IPS-18a (cell line): ENCODE measurements around the gene ONECUT3.
A peak's percentile ranks its signal among the peaks of the same experiment; 100 is the strongest.

Source experiments
- H3K27ac ChIP-seq: one replicate; pipeline ENCODE4 v1.5.1; 2013; ENCODE audit warnings: low read length
- H3K27me3 ChIP-seq: one replicate; pipeline ENCODE4 v1.6.1; 2013; ENCODE audit warnings: mild to moderate bottlenecking, low read length; ENCODE audit not compliant: control insufficient read depth, insufficient read depth
- H3K36me3 ChIP-seq: one replicate; pipeline ENCODE4 v1.6.1; 2013; ENCODE audit warnings: low read depth, low read length; ENCODE audit not compliant: control insufficient read depth
- H3K4me1 ChIP-seq: one replicate; pipeline ENCODE4 v1.6.1; 2013; ENCODE audit warnings: low read depth, low read length; ENCODE audit not compliant: control insufficient read depth
- H3K4me3 ChIP-seq: one replicate; pipeline ENCODE4 v1.5.1; 2013; ENCODE audit warnings: low read length
- H3K9ac ChIP-seq: one replicate; pipeline ENCODE4 v1.6.1; 2013; ENCODE audit warnings: mild to moderate bottlenecking, low read length, moderate library complexity
- H3K9me3 ChIP-seq: one replicate; pipeline ENCODE4 v1.6.1; 2013; ENCODE audit warnings: low read depth, low read length; ENCODE audit not compliant: control insufficient read depth

ONECUT3 gene

DNA sequence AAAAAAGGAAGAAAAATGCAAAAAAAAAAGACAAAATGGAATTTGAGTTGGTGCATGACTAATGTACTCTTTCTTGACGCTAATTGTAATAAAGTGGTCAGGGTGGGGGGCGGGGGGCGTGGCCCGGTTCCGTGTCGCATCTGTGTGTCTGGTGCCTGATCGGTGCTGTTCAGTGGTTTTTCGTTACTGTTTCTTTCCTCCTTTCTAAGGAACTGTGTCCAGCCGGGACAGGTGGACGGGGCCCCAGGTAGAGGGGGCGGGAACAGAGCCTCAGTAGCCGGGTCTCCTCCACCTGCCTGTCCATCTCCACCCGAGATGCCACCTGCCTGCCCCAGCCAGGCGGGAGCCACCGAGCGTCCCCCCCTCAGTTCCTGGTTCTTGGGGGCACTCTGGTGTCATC is 26.3 kb downstream of the ONECUT3 start:
- Histone ChIP-seq H3K27ac (no peak overlapping the region), H3K4me3 (no peak overlapping the region), H3K27me3 (peaks cover 84% of the 10 kb centered on the region), H3K36me3 (no peaks in the 10 kb centered on the region), H3K9me3 (no peaks in the 10 kb centered on the region), H3K4me1 (no peaks in the 10 kb centered on the region), H3K9ac (no peak overlapping the region)

- peaks cover 75% of the 10 kb centered on the region for H3K27me3 ChIP-seq
- no peaks in the 10 kb centered on the region for H3K9me3 ChIP-seq
- H3K4me1 ChIP-seq: no peaks in the 10 kb centered on the region
- H3K36me3 ChIP-seq: no peaks in the 10 kb centered on the region
- no peak overlapping the region for H3K4me3 ChIP-seq
- no peak overlapping the region for H3K9ac ChIP-seq
- H3K27ac ChIP-seq: no peak overlapping the region
Measured at GRCh38 chr19:1780272-1780958, 27.1 kb downstream of the ONECUT3 start.

DNA sequence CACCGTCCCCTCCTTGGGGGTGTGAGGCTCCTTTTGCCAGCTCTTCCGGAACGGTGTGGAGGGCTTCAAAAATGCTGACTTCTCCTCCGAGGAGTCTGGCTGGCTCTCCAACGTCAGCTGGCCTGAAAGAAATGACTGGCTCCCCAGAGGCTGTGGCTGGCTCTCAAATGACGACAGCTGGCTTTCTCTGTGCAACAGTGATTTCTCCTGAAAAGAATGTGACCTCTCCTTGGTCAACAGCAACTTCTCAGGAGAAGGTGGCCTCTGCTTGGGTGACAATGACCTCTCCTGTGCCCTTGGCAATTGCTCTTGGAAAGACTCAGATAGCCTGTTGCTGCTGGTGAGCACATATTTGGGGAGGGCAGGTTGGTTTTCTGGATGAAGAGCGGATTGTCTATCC is 29.2 kb downstream of the ONECUT3 start:
- H3K27me3 ChIP-seq: peaks cover 54% of the 10 kb centered on the region

GRCh38 chr19:1783354-1783753 is 30.0 kb downstream of the ONECUT3 start:
- H3K9me3 ChIP-seq: no peaks in the 10 kb centered on the region
- H3K4me3 ChIP-seq: no peak overlapping the region
- no peak overlapping the region for H3K9ac ChIP-seq
- no peak overlapping the region for H3K27ac ChIP-seq
- H3K36me3 ChIP-seq: no peaks in the 10 kb centered on the region
- peaks cover 52% of the 10 kb centered on the region for H3K27me3 ChIP-seq
- no peaks in the 10 kb centered on the region for H3K4me1 ChIP-seq

More for the DNA sequence above, 29.2 kb downstream of the ONECUT3 start:
- Histone ChIP-seq H3K9me3 (no peaks in the 10 kb centered on the region), H3K9ac (no peak overlapping the region), H3K36me3 (no peaks in the 10 kb centered on the region), H3K27ac (no peak overlapping the region), H3K4me1 (no peaks in the 10 kb centered on the region), H3K4me3 (no peak overlapping the region)

DNA sequence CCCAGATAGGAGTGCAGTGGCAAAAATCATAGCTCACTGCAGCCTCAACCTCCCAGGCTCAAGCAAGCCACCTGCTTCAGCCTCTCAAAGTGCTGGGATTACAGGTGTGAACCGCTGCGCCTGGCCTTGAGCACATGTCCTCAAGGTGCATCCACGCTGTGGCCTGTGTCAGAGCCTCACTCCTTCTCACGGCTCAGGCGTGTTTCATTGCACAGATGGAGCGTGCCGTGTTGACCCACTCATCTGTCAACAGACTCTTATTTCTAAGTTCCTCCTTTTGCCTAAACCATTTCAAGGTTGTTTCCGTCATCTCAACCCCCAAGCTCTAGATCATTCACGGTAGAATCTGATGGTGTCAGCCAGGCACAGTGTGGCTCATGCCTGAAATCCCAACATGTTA is 30.6 kb downstream of the ONECUT3 start:
- Histone ChIP-seq H3K27me3 (peaks cover 52% of the 10 kb centered on the region), H3K27ac (no peak overlapping the region), H3K9ac (no peak overlapping the region), H3K4me3 (no peak overlapping the region), H3K9me3 (no peaks in the 10 kb centered on the region), H3K4me1 (no peaks in the 10 kb centered on the region), H3K36me3 (no peaks in the 10 kb centered on the region)

DNA sequence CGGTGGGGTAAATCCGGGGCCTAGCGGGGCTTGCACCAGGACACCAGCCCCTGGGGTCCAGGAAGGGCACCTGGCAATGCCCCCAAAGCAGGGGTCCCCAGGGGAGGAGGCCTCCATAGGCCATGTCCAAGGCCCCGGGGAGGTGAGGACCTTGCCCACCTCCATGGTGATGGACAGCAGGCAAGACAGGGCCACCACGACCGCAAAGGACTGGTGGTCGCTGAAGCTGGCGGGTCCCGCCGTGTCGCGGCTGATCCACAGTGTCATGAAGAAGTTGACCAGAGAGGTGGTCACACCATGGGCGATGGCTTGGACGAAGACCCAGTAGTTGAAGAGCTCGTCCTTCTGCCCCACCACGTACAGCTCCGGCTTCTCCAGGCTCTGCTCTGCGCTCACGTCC is 32.0 kb downstream of the ONECUT3 start:
- Histone ChIP-seq H3K27ac (no peak overlapping the region), H3K9ac (no peak overlapping the region), H3K36me3 (no peaks in the 10 kb centered on the region), H3K27me3 (peaks cover 44% of the 10 kb centered on the region), H3K4me3 (no peak overlapping the region), H3K9me3 (no peaks in the 10 kb centered on the region), H3K4me1 (no peaks in the 10 kb centered on the region)

DNA sequence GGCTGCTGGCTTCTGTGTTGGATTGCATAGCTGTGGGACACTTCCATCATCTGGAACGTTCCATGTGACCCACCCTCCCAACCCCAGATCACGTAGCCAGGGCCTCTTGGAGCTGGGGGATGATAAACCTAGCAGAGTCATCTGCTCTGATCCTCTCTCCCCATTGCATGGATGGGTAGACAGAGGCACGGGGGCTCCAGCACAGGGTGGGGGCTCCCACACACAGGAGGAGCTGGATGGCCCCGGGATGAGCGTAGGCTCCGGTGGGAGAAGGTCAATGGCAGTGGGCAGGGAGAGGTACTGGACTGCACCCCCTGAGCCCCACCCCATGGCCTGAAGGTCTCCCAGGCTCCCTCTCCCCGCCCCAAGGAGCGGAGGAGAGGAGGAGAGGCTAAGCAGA is 33.4 kb downstream of the ONECUT3 start:
- H3K36me3 ChIP-seq: no peaks in the 10 kb centered on the region
- no peak overlapping the region for H3K27ac ChIP-seq

GRCh38 chr19:1787116-1787515 is 33.8 kb downstream of the ONECUT3 start:
- no peak overlapping the region for H3K4me3 ChIP-seq
- H3K4me1 ChIP-seq: no peaks in the 10 kb centered on the region
- no peak overlapping the region for H3K9ac ChIP-seq
- no peaks in the 10 kb centered on the region for H3K36me3 ChIP-seq
- no peaks in the 10 kb centered on the region for H3K9me3 ChIP-seq
- H3K27me3 ChIP-seq: peaks cover 33% of the 10 kb centered on the region
- no peak overlapping the region for H3K27ac ChIP-seq

More for the DNA sequence above, 33.4 kb downstream of the ONECUT3 start:
- H3K4me3 ChIP-seq: no peak overlapping the region
- H3K9me3 ChIP-seq: no peaks in the 10 kb centered on the region
- H3K9ac ChIP-seq: no peak overlapping the region
- H3K4me1 ChIP-seq: no peaks in the 10 kb centered on the region
- peaks cover 36% of the 10 kb centered on the region for H3K27me3 ChIP-seq

GRCh38 chr19:1789261-1790041 is 36.1 kb downstream of the ONECUT3 start:
- H3K27ac ChIP-seq: no peak overlapping the region
- peaks cover 18% of the 10 kb centered on the region for H3K27me3 ChIP-seq
- no peaks in the 10 kb centered on the region for H3K36me3 ChIP-seq
- H3K4me3 ChIP-seq: peak overlapping the region; percentile 35
- peaks cover 3% of the 10 kb centered on the region for H3K4me1 ChIP-seq
- no peak overlapping the region for H3K9ac ChIP-seq
- H3K9me3 ChIP-seq: no peaks in the 10 kb centered on the region

DNA sequence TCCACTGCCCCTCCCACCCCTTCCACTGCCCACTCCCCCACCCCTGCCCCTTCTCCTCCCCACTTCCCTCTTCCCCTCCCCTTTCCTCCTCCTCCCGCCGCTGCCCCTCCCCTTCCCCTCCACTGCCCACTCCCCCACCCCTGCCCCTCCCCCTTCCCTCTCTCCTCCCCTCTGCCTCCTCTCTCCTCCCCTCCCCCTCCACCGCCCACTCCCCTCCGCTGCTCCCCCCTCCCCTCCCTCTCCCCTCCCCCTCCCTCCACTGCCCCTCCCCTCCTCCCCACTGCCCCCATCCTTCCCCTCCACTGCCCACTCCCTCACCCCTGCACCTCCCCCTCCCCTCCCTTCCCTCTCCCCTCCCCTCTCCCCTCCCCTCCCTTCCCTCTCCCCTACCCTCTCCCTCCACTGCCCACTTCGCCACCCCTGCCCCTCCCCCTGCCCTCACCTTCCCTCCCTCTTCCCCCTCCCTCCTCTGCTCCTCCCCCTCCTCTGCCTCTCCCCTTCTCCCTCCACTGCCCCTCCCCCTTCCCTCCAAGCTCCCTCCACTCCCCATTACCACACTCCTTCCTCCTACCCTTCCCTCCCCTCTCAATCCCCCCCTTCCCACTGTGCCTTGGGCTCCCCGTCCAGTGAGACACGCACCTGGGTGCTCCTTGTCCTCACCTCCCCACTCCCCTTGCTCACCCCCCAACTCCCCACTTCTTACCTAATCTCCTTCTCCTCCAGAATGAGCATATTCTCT is 36.9 kb downstream of the ONECUT3 start:
- Histone ChIP-seq H3K27me3 (peaks cover 18% of the 10 kb centered on the region), H3K9me3 (no peaks in the 10 kb centered on the region), H3K4me1 (peaks cover 6% of the 10 kb centered on the region), H3K36me3 (no peaks in the 10 kb centered on the region), H3K4me3 (peak overlapping the region; percentile 35), H3K9ac (no peak overlapping the region), H3K27ac (no peak overlapping the region)

DNA sequence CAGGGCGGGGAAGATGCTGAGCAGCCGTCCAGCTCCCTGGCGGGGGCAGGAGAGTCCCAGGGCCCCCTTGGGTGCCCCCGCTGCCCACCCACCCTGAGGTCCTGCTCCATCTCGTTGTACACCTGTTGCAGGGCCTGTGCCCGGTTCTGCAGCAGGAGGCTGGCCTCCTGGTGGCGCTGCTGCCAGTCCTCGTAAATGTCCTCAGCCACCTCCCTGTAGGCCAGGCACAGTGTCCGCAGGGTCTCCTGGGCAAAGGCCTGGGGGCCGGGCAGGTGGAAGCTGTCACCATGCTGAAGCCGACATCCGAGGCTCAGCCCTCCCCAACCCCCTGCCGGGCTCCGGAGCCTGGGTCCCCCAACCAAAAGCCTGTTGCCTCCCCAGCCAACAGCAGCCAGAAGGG is 38.6 kb downstream of the ONECUT3 start:
- no peak overlapping the region for H3K4me3 ChIP-seq
- H3K9me3 ChIP-seq: no peaks in the 10 kb centered on the region
- H3K27ac ChIP-seq: no peak overlapping the region

More for the DNA sequence above, 38.6 kb downstream of the ONECUT3 start:
- Histone ChIP-seq H3K27me3 (peaks cover 18% of the 10 kb centered on the region), H3K36me3 (no peaks in the 10 kb centered on the region), H3K4me1 (peaks cover 6% of the 10 kb centered on the region), H3K9ac (no peak overlapping the region)
